ENCODE results near the gene JAML. TPM values are rescaled to one million over a fixed set of nuclear protein-coding genes. Genes with fewer than 3 reads are reported as not detected.

JAML gene
- total and polyA plus RNA-seq, 2 of the 8 experiments (the other 6 are each of a cell fraction or from before 2014, with no cell fraction given): 0.12 to 0.58 TPM

DNA sequence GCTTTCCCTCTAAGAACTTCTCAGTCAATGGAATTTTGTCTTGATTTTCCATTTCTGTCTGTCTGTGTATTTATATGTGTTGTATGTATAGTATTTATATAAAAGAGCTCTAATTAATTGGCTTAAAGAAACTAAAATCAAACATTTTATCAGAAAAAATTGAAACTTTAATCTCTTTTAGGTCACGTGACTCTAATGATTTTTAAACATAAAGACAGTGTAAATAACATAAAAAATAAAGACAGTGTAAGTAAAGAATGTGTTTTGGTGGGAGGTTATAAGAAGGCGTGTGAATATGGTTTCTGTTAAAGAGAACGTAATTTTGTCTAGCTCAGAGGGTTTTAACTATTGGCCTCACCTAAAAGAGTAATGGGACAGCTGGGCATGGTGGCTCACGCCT lies 2.4 kb downstream of the JAML start:
- Histone ChIP-seq H3K79me1 (ENCODE audit: low read depth, low read length) (no peaks in the 10 kb centered on the region), H3K18ac (ENCODE audit: extremely low read depth, low read length) (no peak overlapping the region), H3K23ac (ENCODE audit: insufficient read length) (no peak overlapping the region), H2AK5ac (ENCODE audit: low read depth, low read length) (no peak overlapping the region), H3K27me3 (replicated peaks in 1 of 4; ENCODE audit: control insufficient read depth in 3 of 4, extremely low read depth in 1 of 4, insufficient read depth in 3 of 4, low read length in 3 of 4) (no peaks in the 10 kb centered on the region), H3K9ac (replicated peaks in 1 of 4; ENCODE audit: extremely low read depth in 1 of 4, low read depth in 3 of 4, low read length in 3 of 4) (no peak overlapping the region), H3K4ac (replicated peaks; ENCODE audit: insufficient read length, low read depth, low read length) (no peak overlapping the region), H3K4me3 (ENCODE audit: extremely low read depth in 1 of 4, insufficient read depth in 2 of 4, low read depth in 3 of 4, low read length in 4 of 4) (no peak overlapping the region), H2BK120ac (replicated peaks; ENCODE audit: low read depth, low read length) (no peak overlapping the region), H3K4me2 (ENCODE audit: insufficient read depth in 1 of 2, low read depth in 2 of 2, low read length in 2 of 2) (no peak overlapping the region), H3K27ac (ENCODE audit: low read depth, low read length) (no peak overlapping the region), H3K9me3 (ENCODE audit: insufficient read depth in 2 of 2, low read depth in 1 of 2, low read length in 1 of 2) (no peaks in the 10 kb centered on the region), H2BK20ac (ENCODE audit: low read length) (no peak overlapping the region), H4K91ac (replicated peaks; ENCODE audit: insufficient read length, low read length) (no peak overlapping the region), H3K14ac (ENCODE audit: insufficient read length) (no peak overlapping the region), H3K36me3 (ENCODE audit: control insufficient read depth in 2 of 4, insufficient read depth in 4 of 4, low read length in 3 of 4) (no peaks in the 10 kb centered on the region), H2BK12ac (ENCODE audit: low read depth, low read length) (no peak overlapping the region), H2BK5ac (ENCODE audit: low read depth, low read length) (no peak overlapping the region), H4K5ac (ENCODE audit: insufficient read length, low read depth, low read length) (no peak overlapping the region), H2BK15ac (ENCODE audit: low read length) (no peak overlapping the region), H3K23me2 (ENCODE audit: low read depth, low read length) (no peaks in the 10 kb centered on the region), H4K20me1 (replicated peaks in 1 of 2; ENCODE audit: control insufficient read depth in 1 of 2, insufficient read depth in 2 of 2, low read length in 2 of 2) (no peaks in the 10 kb centered on the region), H4K8ac (ENCODE audit: extremely low read depth, insufficient read depth, low read length) (no peak overlapping the region), H3K56ac (replicated peaks; ENCODE audit: insufficient read length, low read depth, low read length) (no peak overlapping the region), H2AFZ (ENCODE audit: low read length) (no peak overlapping the region), H3K4me1 (replicated peaks in 1 of 4; ENCODE audit: control insufficient read depth in 3 of 4, insufficient read depth in 4 of 4, low read length in 3 of 4) (peaks cover 0 to 3% (median 0%) of the 10 kb centered on the region in 4 experiments; a peak in 1 of 7 replicates), H3K79me2 (ENCODE audit: control insufficient read depth in 1 of 2, insufficient read depth in 2 of 2, low read length in 2 of 2) (no peaks in the 10 kb centered on the region)
- ChIA-PET CTCF (ENCODE audit: partially characterized antibody) (interaction anchor here (0.6 to 1.5 kb wide), 5 partner anchors 15 to 364 kb away, joined by 3 to 6 read pairs (median 3); partner anchors contain the start of gene MPZL2), POLR2A (ENCODE audit: partially characterized antibody) (no interaction called here)
- DNase-seq (ENCODE audit: low read depth in 1 of 2, low spot score in 2 of 2) (no peak), FAIRE-seq (no peak)
- WGBS, 2 experiments (ENCODE audit: extremely low coverage in 1 of 2, insufficient coverage in 1 of 2, insufficient read length in 1 of 2, insufficient replicate concordance in 2 of 2, low coverage in 1 of 2, low lambda C conversion rate in 2 of 2, missing lambda C conversion rate in 1 of 2): 69 to 100% methylated on average over 2 to 4 of the region's 4 CpGs
- TF ChIP-seq POLR2A (IDR thresholded peaks at IDR 0.05; ENCODE audit: control extremely low read depth in 1 of 2, low read depth in 2 of 2, low read length in 2 of 2) (no peak), TEAD4 (IDR thresholded peaks at IDR 0.05; ENCODE audit: low read depth, low read length) (no peak), TBP (IDR thresholded peaks at IDR 0.05; ENCODE audit: low read depth, low read length) (no peak), EZH2 (IDR thresholded peaks at IDR 0.05; ENCODE audit: low read depth, low read length, severe bottlenecking) (no peak), NANOG (IDR thresholded peaks at IDR 0.05; ENCODE audit: insufficient read depth, low read depth, low read length, poor library complexity, severe bottlenecking) (no peak), RNF2 (IDR thresholded peaks at IDR 0.05; ENCODE audit: borderline replicate concordance, low read depth, low read length, missing control alignments, poor library complexity, severe bottlenecking) (no peak), HDAC2 (IDR thresholded peaks at IDR 0.05; ENCODE audit: borderline replicate concordance in 1 of 2, low read depth in 2 of 2, low read length in 2 of 2) (no peak), EGR1 (IDR thresholded peaks at IDR 0.05; ENCODE audit: borderline replicate concordance, low read depth, low read length) (no peak), CTBP2 (IDR thresholded peaks at IDR 0.05; ENCODE audit: borderline replicate concordance, insufficient read depth, insufficient read length, low read length) (no peak), SP1 (IDR thresholded peaks at IDR 0.05; ENCODE audit: low read depth, low read length) (no peak), CEBPB (IDR thresholded peaks at IDR 0.05; ENCODE audit: low read depth, low read length) (no peak), BACH1 (IDR thresholded peaks at IDR 0.05; ENCODE audit: low read length) (no peak), SIN3A (conservative IDR thresholded peaks at IDR 0.05 in 1 of 2, IDR thresholded peaks at IDR 0.05 in 1 of 2; ENCODE audit: low read depth in 1 of 2, low read length in 2 of 2) (no peak)
- TF ChIP-seq, protein P1, sequence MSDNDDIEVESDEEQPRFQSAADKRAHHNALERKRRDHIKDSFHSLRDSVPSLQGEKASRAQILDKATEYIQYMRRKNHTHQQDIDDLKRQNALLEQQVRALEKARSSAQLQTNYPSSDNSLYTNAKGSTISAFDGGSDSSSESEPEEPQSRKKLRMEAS (IDR thresholded peaks at IDR 0.05): no peak

Measured in H1 (cell line).